ENCODE measurements around the gene INPP5B. TPM values are rescaled to one million over a fixed set of nuclear protein-coding genes. Genes with fewer than 3 reads are reported as not detected.

Gene INPP5B
- total and polyA plus RNA-seq, 2 of the 13 experiments (the other 11 are each of a cell fraction or from before 2014, with no cell fraction given) = 9.0 to 9.8 TPM

DNA sequence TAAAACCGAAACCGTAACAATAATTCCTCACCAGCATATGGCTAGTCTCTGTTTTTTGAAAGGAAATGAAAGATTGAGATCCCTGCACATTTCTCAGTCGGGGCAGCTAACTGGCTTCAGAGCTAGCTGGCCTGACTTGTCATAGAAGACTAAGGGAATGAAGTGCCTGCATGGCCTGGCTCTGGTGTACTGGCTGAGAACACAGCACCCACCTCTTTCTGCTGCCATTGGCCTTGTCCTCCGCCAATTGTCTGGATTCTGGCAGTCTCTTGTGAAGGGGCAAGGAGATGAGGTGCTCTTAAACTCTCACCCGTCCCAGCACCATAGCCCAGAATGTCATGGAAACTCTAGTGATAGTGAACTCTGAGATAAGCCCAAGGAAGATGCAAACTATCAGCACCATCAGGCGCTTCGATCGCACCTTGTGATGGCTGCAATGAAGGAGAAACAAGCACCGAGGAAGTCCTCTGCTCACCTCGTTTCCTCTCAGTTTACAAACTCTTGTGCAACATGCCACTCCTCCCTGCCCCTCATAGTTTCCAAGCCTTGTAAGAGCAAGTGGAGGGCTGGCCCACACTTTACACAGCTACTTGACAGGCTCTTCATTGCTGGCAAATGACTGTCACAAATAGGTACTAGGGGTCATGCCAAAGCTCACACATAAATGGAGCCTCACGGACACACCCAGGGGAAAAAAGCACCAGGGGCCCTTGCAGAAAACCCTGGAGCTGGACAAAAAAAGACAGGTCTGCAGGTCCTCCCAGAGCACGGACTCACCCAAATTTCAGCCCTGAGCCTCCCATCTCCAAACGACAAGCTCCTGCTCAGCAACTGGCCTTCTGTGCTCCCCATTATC is 16.4 kb downstream of the INPP5B start (continued):
- TF ChIP-seq, protein P1, sequence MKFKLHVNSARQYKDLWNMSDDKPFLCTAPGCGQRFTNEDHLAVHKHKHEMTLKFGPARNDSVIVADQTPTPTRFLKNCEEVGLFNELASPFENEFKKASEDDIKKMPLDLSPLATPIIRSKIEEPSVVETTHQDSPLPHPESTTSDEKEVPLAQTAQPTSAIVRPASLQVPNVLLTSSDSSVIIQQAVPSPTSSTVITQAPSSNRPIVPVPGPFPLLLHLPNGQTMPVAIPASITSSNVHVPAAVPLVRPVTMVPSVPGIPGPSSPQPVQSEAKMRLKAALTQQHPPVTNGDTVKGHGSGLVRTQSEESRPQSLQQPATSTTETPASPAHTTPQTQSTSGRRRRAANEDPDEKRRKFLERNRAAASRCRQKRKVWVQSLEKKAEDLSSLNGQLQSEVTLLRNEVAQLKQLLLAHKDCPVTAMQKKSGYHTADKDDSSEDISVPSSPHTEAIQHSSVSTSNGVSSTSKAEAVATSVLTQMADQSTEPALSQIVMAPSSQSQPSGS (CRISPR knock-in tag; IDR thresholded peaks at IDR 0.05) = no peak
- TF ChIP-seq, protein P2, sequence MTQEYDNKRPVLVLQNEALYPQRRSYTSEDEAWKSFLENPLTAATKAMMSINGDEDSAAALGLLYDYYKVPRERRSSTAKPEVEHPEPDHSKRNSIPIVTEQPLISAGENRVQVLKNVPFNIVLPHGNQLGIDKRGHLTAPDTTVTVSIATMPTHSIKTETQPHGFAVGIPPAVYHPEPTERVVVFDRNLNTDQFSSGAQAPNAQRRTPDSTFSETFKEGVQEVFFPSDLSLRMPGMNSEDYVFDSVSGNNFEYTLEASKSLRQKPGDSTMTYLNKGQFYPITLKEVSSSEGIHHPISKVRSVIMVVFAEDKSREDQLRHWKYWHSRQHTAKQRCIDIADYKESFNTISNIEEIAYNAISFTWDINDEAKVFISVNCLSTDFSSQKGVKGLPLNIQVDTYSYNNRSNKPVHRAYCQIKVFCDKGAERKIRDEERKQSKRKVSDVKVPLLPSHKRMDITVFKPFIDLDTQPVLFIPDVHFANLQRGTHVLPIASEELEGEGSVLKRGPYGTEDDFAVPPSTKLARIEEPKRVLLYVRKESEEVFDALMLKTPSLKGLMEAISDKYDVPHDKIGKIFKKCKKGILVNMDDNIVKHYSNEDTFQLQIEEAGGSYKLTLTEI (CRISPR knock-in tag; conservative IDR thresholded peaks at IDR 0.05) = no peak
- no peak for TF ChIP-seq MATR3 (CRISPR knock-in tag; IDR thresholded peaks at IDR 0.05)
- peak; percentile 69 for TF ChIP-seq SAP130 (CRISPR knock-in tag; IDR thresholded peaks at IDR 0.05; ENCODE audit: low read depth)
- 0 out of 2 replicates have a peak, but pooled peaks have one; percentile 29 for TF ChIP-seq SP4 (CRISPR knock-in tag; IDR thresholded peaks at IDR 0.05)
- TF ChIP-seq ATRX (CRISPR knock-in tag; IDR thresholded peaks at IDR 0.05; ENCODE audit: borderline replicate concordance) = no peak
- no peak for TF ChIP-seq POGZ (CRISPR knock-in tag; IDR thresholded peaks at IDR 0.05)
- 0 out of 2 replicates have a peak, but pooled peaks have one; percentile 21 for TF ChIP-seq SP5 (CRISPR knock-in tag; IDR thresholded peaks at IDR 0.05; ENCODE audit: borderline replicate concordance, low read depth)
- TF ChIP-seq FOXM1 (CRISPR knock-in tag; IDR thresholded peaks at IDR 0.05) = no peak
- TF ChIP-seq, protein P3, sequence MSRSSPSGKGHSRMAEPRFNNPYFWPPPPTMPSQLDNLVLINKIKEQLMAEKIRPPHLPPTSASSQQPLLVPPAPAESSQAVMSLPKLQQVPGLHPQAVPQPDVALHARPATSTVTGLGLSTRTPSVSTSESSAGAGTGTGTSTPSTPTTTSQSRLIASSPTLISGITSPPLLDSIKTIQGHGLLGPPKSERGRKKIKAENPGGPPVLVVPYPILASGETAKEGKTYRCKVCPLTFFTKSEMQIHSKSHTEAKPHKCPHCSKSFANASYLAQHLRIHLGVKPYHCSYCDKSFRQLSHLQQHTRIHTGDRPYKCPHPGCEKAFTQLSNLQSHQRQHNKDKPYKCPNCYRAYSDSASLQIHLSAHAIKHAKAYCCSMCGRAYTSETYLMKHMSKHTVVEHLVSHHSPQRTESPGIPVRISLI (CRISPR knock-in tag; IDR thresholded peaks at IDR 0.05; ENCODE audit: borderline replicate concordance) = no peak
- no peak for TF ChIP-seq WIZ (CRISPR knock-in tag; IDR thresholded peaks at IDR 0.05)
- TF ChIP-seq, protein P4, sequence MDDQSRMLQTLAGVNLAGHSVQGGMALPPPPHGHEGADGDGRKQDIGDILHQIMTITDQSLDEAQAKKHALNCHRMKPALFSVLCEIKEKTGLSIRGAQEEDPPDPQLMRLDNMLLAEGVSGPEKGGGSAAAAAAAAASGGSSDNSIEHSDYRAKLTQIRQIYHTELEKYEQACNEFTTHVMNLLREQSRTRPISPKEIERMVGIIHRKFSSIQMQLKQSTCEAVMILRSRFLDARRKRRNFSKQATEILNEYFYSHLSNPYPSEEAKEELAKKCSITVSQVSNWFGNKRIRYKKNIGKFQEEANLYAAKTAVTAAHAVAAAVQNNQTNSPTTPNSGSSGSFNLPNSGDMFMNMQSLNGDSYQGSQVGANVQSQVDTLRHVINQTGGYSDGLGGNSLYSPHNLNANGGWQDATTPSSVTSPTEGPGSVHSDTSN (CRISPR knock-in tag; IDR thresholded peaks at IDR 0.05; ENCODE audit: borderline replicate concordance) = no peak
- TF ChIP-seq ZNF264 (CRISPR knock-in tag; IDR thresholded peaks at IDR 0.05) = no peak
- TF ChIP-seq ESRRA (CRISPR knock-in tag; IDR thresholded peaks at IDR 0.05; ENCODE audit: low read depth) = no peak
- TF ChIP-seq MYC (CRISPR knock-in tag; IDR thresholded peaks at IDR 0.05; ENCODE audit: borderline replicate concordance) = no peak
- TF ChIP-seq THAP11 (CRISPR knock-in tag; IDR thresholded peaks at IDR 0.05) = 0 out of 2 replicates have a peak, but pooled peaks have one; percentile 17
- peak; percentile 88 for TF ChIP-seq CEBPG (CRISPR knock-in tag; IDR thresholded peaks at IDR 0.05)
- TF ChIP-seq, protein P5, sequence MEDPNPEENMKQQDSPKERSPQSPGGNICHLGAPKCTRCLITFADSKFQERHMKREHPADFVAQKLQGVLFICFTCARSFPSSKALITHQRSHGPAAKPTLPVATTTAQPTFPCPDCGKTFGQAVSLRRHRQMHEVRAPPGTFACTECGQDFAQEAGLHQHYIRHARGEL (CRISPR knock-in tag; IDR thresholded peaks at IDR 0.05) = no peak
